Common myeloid progenitor, CD34-positive (primary cell): ENCODE results near the gene RPL19.

Experiments used
- CTCF ChIA-PET: fragments of 350-600 bp; sonication (Branson Sonifier 250); formaldehyde crosslinking; loops from one replicate; lab custom pipeline; 2021; ENCODE audit warnings: antibody characterized with exemption; lab: Charles Lee
- POLR2A ChIA-PET: fragments of 350-600 bp; sonication (Branson Sonifier 250); formaldehyde crosslinking; loops from one replicate; lab custom pipeline; 2021; ENCODE audit warnings: antibody characterized with exemption; lab: Charles Lee
- DNase-seq, 3 donors: peaks; one replicate each; pipeline versions ENCODE4 v3.0.0 to v3.0.0-alpha.2; 2013
- H3K27ac ChIP-seq, 2 experiments: 1 replicate in 1 of 2; 2 replicates in 1 of 2; pipeline ENCODE4 v1.7.0; 2013; ENCODE audit warnings: inconsistent platforms in 2 of 2, low read length in 2 of 2, mild to moderate bottlenecking in 2 of 2, low read depth in 1 of 2, moderate library complexity in 1 of 2; ENCODE audit not compliant: severe bottlenecking in 2 of 2, insufficient read depth in 1 of 2, poor library complexity in 1 of 2
- H3K27me3 ChIP-seq, 5 experiments: replicated peaks in 2 of 5; 1 replicate in 3 of 5; 2 replicates in 2 of 5; pipeline versions ENCODE4 v1.6.1 to v1.7.0; 2013; ENCODE audit warnings: low read length in 4 of 5, mild to moderate bottlenecking in 2 of 5, moderate library complexity in 2 of 5, inconsistent platforms in 1 of 5; ENCODE audit not compliant: insufficient read depth in 5 of 5, control insufficient read depth in 4 of 5
- H3K36me3 ChIP-seq, 4 experiments: 1 replicate in 2 of 4; 2 replicates in 2 of 4; pipeline versions ENCODE4 v1.6.1 to v1.7.0; 2013; ENCODE audit warnings: low read length in 3 of 4, control low read depth in 1 of 4, mild to moderate bottlenecking in 1 of 4; ENCODE audit not compliant: control insufficient read depth in 4 of 4, insufficient read depth in 4 of 4
- H3K4me1 ChIP-seq, 4 experiments: 1 replicate in 3 of 4; 2 replicates in 1 of 4; pipeline versions ENCODE4 v1.6.1 to v1.7.1; 2013; ENCODE audit warnings: low read length in 3 of 4, mild to moderate bottlenecking in 3 of 4, control low read depth in 1 of 4, inconsistent platforms in 1 of 4, moderate library complexity in 1 of 4; ENCODE audit not compliant: control insufficient read depth in 4 of 4, insufficient read depth in 4 of 4; ENCODE audit errors: control extremely low read depth in 1 of 4
- H3K4me3 ChIP-seq, 7 experiments: 1 replicate in 4 of 7; 2 replicates in 3 of 7; pipeline versions ENCODE4 v1.5.1 to v1.7.0; 2013; ENCODE audit warnings: mild to moderate bottlenecking in 7 of 7, low read length in 6 of 7, moderate library complexity in 6 of 7, inconsistent platforms in 2 of 7, low read depth in 2 of 7, control low read depth in 1 of 7; ENCODE audit not compliant: insufficient read depth in 4 of 7, control insufficient read depth in 1 of 7; ENCODE audit errors: extremely low read depth in 1 of 7
- H3K9me3 ChIP-seq, 5 experiments: 1 replicate in 4 of 5; 2 replicates in 1 of 5; pipeline versions ENCODE4 v1.6.1 to v1.7.1; 2013; ENCODE audit warnings: low read length in 4 of 5, mild to moderate bottlenecking in 2 of 5, inconsistent platforms in 1 of 5, low read depth in 1 of 5, moderate library complexity in 1 of 5; ENCODE audit not compliant: control insufficient read depth in 4 of 5, insufficient read depth in 2 of 5; ENCODE audit errors: control extremely low read depth in 1 of 5
- WGBS: methylation state at CpG from one replicate; pipeline ENCODE4 v1.1.5; 2013; ENCODE audit not compliant: insufficient coverage; 5-methylcytosine and 5-hydroxymethylcytosine counted together

RPL19 gene

GRCh38 chr17:39195568-39196160, 4.4 kb upstream of the RPL19 start:
- ChIA-PET CTCF (interaction anchor here (0.6 to 1.5 kb wide), 7 partner anchors 11 to 213 kb away, joined by 3 to 9 read pairs (median 5); no protein-coding TSS in a partner anchor), POLR2A (no interaction called here)
- H3K27ac ChIP-seq, result no peak overlapping the region
- H3K4me3 ChIP-seq, result peak overlapping the region in 1 of 7 experiments; percentile 33
- peaks cover 7 to 50% (median 41%) of the 10 kb centered on the region in 4 experiments for H3K4me1 ChIP-seq
- no peaks in the 10 kb centered on the region for H3K27me3 ChIP-seq
- WGBS, result 24% methylated on average over 5 of the region's 8 CpGs
- DNase-seq, result peak in 1 of 3 donors; percentile 40
- peaks cover 3 to 23% (median 10%) of the 10 kb centered on the region in 4 experiments for H3K36me3 ChIP-seq
- H3K9me3 ChIP-seq, result no peaks in the 10 kb centered on the region

- POLR2A ChIA-PET, result no interaction called here
- H3K4me3 ChIP-seq, result peak overlapping the region in 4 of 7 experiments; percentile 1 to 84 (median 58)
- no peaks in the 10 kb centered on the region for H3K27me3 ChIP-seq
- peaks cover 2 to 21% (median 10%) of the 10 kb centered on the region in 4 experiments for H3K36me3 ChIP-seq
- peaks cover 7 to 56% (median 47%) of the 10 kb centered on the region in 4 experiments for H3K4me1 ChIP-seq
- no peaks in the 10 kb centered on the region for H3K9me3 ChIP-seq
- no peak overlapping the region for H3K27ac ChIP-seq
- 100% methylated on average over 1 of the region's 8 CpGs for WGBS
- no peak for DNase-seq
- CTCF ChIA-PET, result interaction anchor here (1.3 to 1.5 kb wide), 3 partner anchors 10 to 22 kb away, joined by 3 to 9 read pairs (median 4); no protein-coding TSS in a partner anchor
These were observed 3.8 kb upstream of the RPL19 start for GRCh38 chr17:39196241-39196807.

- WGBS, result 2% methylated on average over 12 of the region's 30 CpGs
- POLR2A ChIA-PET, result no interaction called here
- DNase-seq, result peak in 1 of 3 donors; percentile 63
- Histone ChIP-seq H3K36me3 (peaks cover 2 to 19% (median 11%) of the 10 kb centered on the region in 4 experiments), H3K27me3 (no peaks in the 10 kb centered on the region), H3K4me1 (peaks cover 7 to 62% (median 52%) of the 10 kb centered on the region in 4 experiments), H3K27ac (no peak overlapping the region), H3K9me3 (no peaks in the 10 kb centered on the region), H3K4me3 (peak overlapping the region; percentile 63 to 84 (median 73))
- CTCF ChIA-PET, result no interaction called here
These were observed 3.2 kb upstream of the RPL19 start for GRCh38 chr17:39196808-39197291.

- POLR2A ChIA-PET, result interaction anchor here (0.7 kb wide), 1 partner anchor 446 kb away, joined by 4 read pairs; no protein-coding TSS in a partner anchor
- peaks cover 7 to 66% (median 55%) of the 10 kb centered on the region in 4 experiments for H3K4me1 ChIP-seq
- WGBS, result under 1% methylated on average over 21 of the region's 55 CpGs
- H3K4me3 ChIP-seq, result peak within 1 kb of the TSS; percentile 63 to 84 (median 73)
- peaks cover 5 to 20% (median 15%) of the 10 kb centered on the region in 4 experiments for H3K36me3 ChIP-seq
- CTCF ChIA-PET, result interaction anchor here (13.9 kb wide), 1 partner anchor 42 kb away, joined by 425 read pairs; no protein-coding TSS in a partner anchor
- H3K27ac ChIP-seq, result no peak within 1 kb of the TSS
- H3K27me3 ChIP-seq, result no peaks in the 10 kb centered on the region
- no peaks in the 10 kb centered on the region for H3K9me3 ChIP-seq
- peak; percentile 39 to 68 (median 53) for DNase-seq
These were observed 2.5 kb upstream of the RPL19 start, which contains the start of gene CACNB1 for GRCh38 chr17:39197380-39198185. CACNB1 (minus strand) TSS chr17:39197669; CDS start chr17:39197495, 174 bp downstream.

GRCh38 chr17:39198186-39198566, 1.9 kb upstream of the RPL19 start:
- Histone ChIP-seq H3K4me3 (peak overlapping the region in 6 of 7 experiments; percentile 16 to 84 (median 75)), H3K27ac (no peak overlapping the region), H3K4me1 (peaks cover 7 to 66% (median 55%) of the 10 kb centered on the region in 4 experiments), H3K9me3 (no peaks in the 10 kb centered on the region), H3K36me3 (peaks cover 6 to 20% (median 17%) of the 10 kb centered on the region in 4 experiments), H3K27me3 (no peaks in the 10 kb centered on the region)
- ChIA-PET POLR2A (interaction anchor here (0.7 kb wide), 1 partner anchor 445 kb away, joined by 4 read pairs; no protein-coding TSS in a partner anchor), CTCF (interaction anchor here (13.9 kb wide), 1 partner anchor 42 kb away, joined by 425 read pairs; no protein-coding TSS in a partner anchor)
- peak in 1 of 3 donors; percentile 15 for DNase-seq
- WGBS, result 80% methylated on average over 1 of the region's 4 CpGs

- H3K4me1 ChIP-seq, result peaks cover 7 to 66% (median 55%) of the 10 kb centered on the region in 4 experiments
- POLR2A ChIA-PET, result interaction anchor here (0.8 to 1.5 kb wide), 3 partner anchors 9 to 18 kb away, joined by 3 to 6 read pairs (median 3); no protein-coding TSS in a partner anchor
- WGBS, result 2% methylated on average over 6 of the region's 10 CpGs
These were observed 338 bp upstream of the RPL19 start for GRCh38 chr17:39199820-39200069.

More at GRCh38 chr17:39199820-39200069, 338 bp upstream of the RPL19 start:
- no peaks in the 10 kb centered on the region for H3K27me3 ChIP-seq
- CTCF ChIA-PET, result interaction anchor here (0.6 to 13.9 kb wide), 6 partner anchors 9 to 223 kb away, joined by 3 to 425 read pairs (median 3); no protein-coding TSS in a partner anchor
- no peaks in the 10 kb centered on the region for H3K9me3 ChIP-seq
- H3K27ac ChIP-seq, result peak overlapping the region; percentile 100
- peak overlapping the region; percentile 50 to 100 (median 89) for H3K4me3 ChIP-seq
- H3K36me3 ChIP-seq, result peaks cover 17 to 35% (median 29%) of the 10 kb centered on the region in 4 experiments
- DNase-seq, result peak; percentile 95 to 98 (median 98)
